Omental fat pad (tissue), 4 donors: ENCODE measurements around the gene RAMP3. TPM values are rescaled to one million over a fixed set of nuclear protein-coding genes. Genes with fewer than 3 reads are reported as not detected.

ENCODE experiments used
- ATAC-seq: fragments of 150-250 bp; one replicate; pipeline ENCODE4 v1.9.1; 2016; ENCODE audit warnings: mild to moderate bottlenecking, moderate library complexity; ENCODE audit not compliant: low FRiP score
- DNase-seq: peaks from one replicate; pipeline ENCODE4 v3.0.0-alpha.2; 2019; ENCODE audit warnings: low spot score
- CTCF ChIP-seq, 3 donors: fragments of 450-650 bp; IDR thresholded peaks; one replicate each; pipeline ENCODE4 v1.5.1; 2016 to 2017; ENCODE audit warnings: antibody characterized with exemption in 3 of 3, mild to moderate bottlenecking in 3 of 3, moderate library complexity in 2 of 3
- total RNA-seq, 4 donors: library from RNA; depleted of rRNA; stranded (reverse); fragments of >200 nt; gene quantifications; one replicate each; pipeline ENCODE4 v1.1.0, GENCODE V29; 2016

The RAMP3 gene
- total RNA-seq, 4 donors from 2014 or later = 24.6 to 310 (median 124) TPM

GRCh38 chr7:45174328-45174610 lies 16.7 kb downstream of the RAMP3 start:
- no peak for TF ChIP-seq CTCF (IDR thresholded peaks at IDR 0.05)
- no peak for DNase-seq
- ATAC-seq = no peak

- no peak for DNase-seq
- no peak for TF ChIP-seq CTCF (IDR thresholded peaks at IDR 0.05)
- ATAC-seq = no peak
Measured at GRCh38 chr7:45174966-45175765, 17.6 kb downstream of the RAMP3 start.

- ATAC-seq (no peak), DNase-seq (no peak)
- no peak for TF ChIP-seq CTCF (IDR thresholded peaks at IDR 0.05)
Measured at GRCh38 chr7:45176091-45176490, 18.5 kb downstream of the RAMP3 start.

GRCh38 chr7:45176886-45177731 lies 19.5 kb downstream of the RAMP3 start:
- no peak for ATAC-seq
- no peak for TF ChIP-seq CTCF (IDR thresholded peaks at IDR 0.05)
- DNase-seq = no peak

- no peak for TF ChIP-seq CTCF (IDR thresholded peaks at IDR 0.05)
- ATAC-seq = peak; percentile 13
- no peak for DNase-seq
Measured at GRCh38 chr7:45177801-45178200, 20.2 kb downstream of the RAMP3 start.

- TF ChIP-seq CTCF (IDR thresholded peaks at IDR 0.05) = no peak
- ATAC-seq (peak; percentile 7), DNase-seq (no peak)
Measured at GRCh38 chr7:45178241-45179225, 20.9 kb downstream of the RAMP3 start.
